K562 treated with DMSO at 1 percent for 12 hours (cell line): ENCODE data around the gene GOLGA8A. TPM values are rescaled to one million over a fixed set of nuclear protein-coding genes. Genes with fewer than 3 reads are reported as not detected.

Experiments used
- total RNA-seq: library from RNA; unstranded; fragments of 300-600 nt; gene quantifications from 2 replicates; pipeline ENCODE4 v1.2.3, GENCODE V29; 2022; ENCODE audit not compliant: insufficient read depth

The GOLGA8A gene, protein sequence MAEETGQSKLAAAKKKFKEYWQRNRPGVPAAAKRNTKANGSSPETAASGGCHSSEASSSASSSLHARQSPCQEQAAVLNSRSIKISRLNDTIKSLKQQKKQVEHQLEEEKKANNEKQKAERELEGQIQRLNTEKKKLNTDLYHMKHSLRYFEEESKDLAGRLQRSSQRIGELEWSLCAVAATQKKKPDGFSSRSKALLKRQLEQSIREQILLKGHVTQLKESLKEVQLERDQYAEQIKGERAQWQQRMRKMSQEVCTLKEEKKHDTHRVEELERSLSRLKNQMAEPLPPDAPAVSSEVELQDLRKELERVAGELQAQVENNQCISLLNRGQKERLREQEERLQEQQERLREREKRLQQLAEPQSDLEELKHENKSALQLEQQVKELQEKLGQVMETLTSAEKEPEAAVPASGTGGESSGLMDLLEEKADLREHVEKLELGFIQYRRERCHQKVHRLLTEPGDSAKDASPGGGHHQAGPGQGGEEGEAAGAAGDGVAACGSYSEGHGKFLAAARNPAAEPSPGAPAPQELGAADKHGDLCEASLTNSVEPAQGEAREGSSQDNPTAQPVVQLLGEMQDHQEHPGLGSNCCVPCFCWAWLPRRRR
- 7.2 and 64.9 TPM in 2 replicates for total RNA-seq

DNA sequence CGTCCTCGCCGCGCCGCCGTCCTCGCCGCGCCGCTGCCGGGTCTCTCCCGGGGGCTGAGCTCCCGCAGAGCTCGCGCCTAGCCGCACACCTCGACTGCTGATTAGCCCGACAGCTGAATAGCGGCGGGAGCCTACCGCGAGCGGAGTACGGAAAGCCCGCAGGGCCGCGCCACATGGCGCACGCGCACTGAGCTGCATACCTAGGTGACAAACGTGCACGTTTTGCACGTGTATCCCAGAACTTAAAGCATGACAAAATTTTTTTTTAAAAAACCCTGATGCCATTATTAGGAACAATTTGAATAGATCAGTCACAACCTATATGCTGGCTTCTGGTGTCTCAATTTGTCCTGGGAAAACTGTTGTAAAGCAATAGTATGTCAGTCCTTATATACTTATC, at the start of gene GOLGA8A:
Gene GOLGA8A, minus strand, starts transcription at position 122 of the 400 bp plus-strand sequence. CDS start 48,117 bp downstream, outside the sequence.

Other genes starting within 250 kb of the GOLGA8A start
- gene KATNBL1, start 227.7 kb downstream of the GOLGA8A start, total RNA-seq, result 4.0 and 21.0 TPM in 2 replicates
- gene EMC4, start 212.8 kb downstream of the GOLGA8A start, total RNA-seq, result 106 and 112 TPM in 2 replicates
- gene SLC12A6, start 100.0 kb downstream of the GOLGA8A start, total RNA-seq, result 2.2 and 12.6 TPM in 2 replicates
- 271 and 365 TPM in 2 replicates for gene NOP10, start 94.7 kb downstream of the GOLGA8A start, total RNA-seq
- not detected in 2 replicates for gene NUTM1, start 94.5 kb downstream of the GOLGA8A start, total RNA-seq
- gene LPCAT4, start 70.6 kb downstream of the GOLGA8A start, total RNA-seq, result 16.3 and 24.5 TPM in 2 replicates
- 12.9 and 80.9 TPM in 2 replicates for gene GOLGA8B, start 145.8 kb upstream of the GOLGA8A start, total RNA-seq